ENCODE data around the gene DFFB.

The DFFB gene

GRCh38 chr1:3836421-3836820 lies 20.9 kb upstream of the DFFB start:
- Histone ChIP-seq H3K4me1 (ENCODE audit: insufficient read depth, low read length, poor library complexity, severe bottlenecking) (no peaks in the 10 kb centered on the region), H3F3A (ENCODE audit: low read depth) (no peaks in the 10 kb centered on the region), H3K4me2 (ENCODE audit: low read depth, low read length, poor library complexity, severe bottlenecking) (no peak overlapping the region), H3K9me3 (ENCODE audit: insufficient read depth, low read depth, low read length) (no peaks in the 10 kb centered on the region), H2AFZ (ENCODE audit: low read length) (no peak overlapping the region), H3K36me3 (ENCODE audit: insufficient read depth, low read length) (peaks cover 10% of the 10 kb centered on the region; the same call in 1 of the 2 replicates), H3K9ac (ENCODE audit: low read depth, low read length, poor library complexity, severe bottlenecking) (no peak overlapping the region), H3K9me2 (replicated peaks; ENCODE audit: low read depth, low read length) (no peaks in the 10 kb centered on the region), H3K27me3 (ENCODE audit: insufficient read depth, low read length, poor library complexity, severe bottlenecking) (no peaks in the 10 kb centered on the region), H4K20me1 (ENCODE audit: insufficient read depth, low read length, poor library complexity, severe bottlenecking) (no peaks in the 10 kb centered on the region), H3K4me3 (ENCODE audit: low read length, poor library complexity, severe bottlenecking) (no peak overlapping the region), H3K79me2 (ENCODE audit: insufficient read depth, low read length) (no peaks in the 10 kb centered on the region)
- TF ChIP-seq CTCF (conservative IDR thresholded peaks at IDR 0.05; ENCODE audit: low read length), result no peak
- TF ChIP-seq EZH2phosphoT487 (IDR thresholded peaks at IDR 0.05; ENCODE audit: borderline replicate concordance), result no peak

GRCh38 chr1:3837200-3837599 lies 20.1 kb upstream of the DFFB start:
- TF ChIP-seq CTCF (conservative IDR thresholded peaks at IDR 0.05; ENCODE audit: low read length), result no peak
- no peak for TF ChIP-seq EZH2phosphoT487 (IDR thresholded peaks at IDR 0.05; ENCODE audit: borderline replicate concordance)
- peaks cover 10% of the 10 kb centered on the region; the same call in 1 of the 2 replicates for H3K36me3 ChIP-seq (ENCODE audit: insufficient read depth, low read length)
- no peaks in the 10 kb centered on the region for H3K79me2 ChIP-seq (ENCODE audit: insufficient read depth, low read length)
- H3K9ac ChIP-seq (ENCODE audit: low read depth, low read length, poor library complexity, severe bottlenecking), result no peak overlapping the region
- no peaks in the 10 kb centered on the region for H3K27me3 ChIP-seq (ENCODE audit: insufficient read depth, low read length, poor library complexity, severe bottlenecking)
- no peak overlapping the region for H2AFZ ChIP-seq (ENCODE audit: low read length)
- no peaks in the 10 kb centered on the region for H4K20me1 ChIP-seq (ENCODE audit: insufficient read depth, low read length, poor library complexity, severe bottlenecking)
- no peak overlapping the region for H3K4me3 ChIP-seq (ENCODE audit: low read length, poor library complexity, severe bottlenecking)
- no peaks in the 10 kb centered on the region for H3K4me1 ChIP-seq (ENCODE audit: insufficient read depth, low read length, poor library complexity, severe bottlenecking)
- H3K9me2 ChIP-seq (replicated peaks; ENCODE audit: low read depth, low read length), result no peaks in the 10 kb centered on the region
- H3F3A ChIP-seq (ENCODE audit: low read depth), result no peaks in the 10 kb centered on the region
- no peak overlapping the region for H3K4me2 ChIP-seq (ENCODE audit: low read depth, low read length, poor library complexity, severe bottlenecking)
- H3K9me3 ChIP-seq (ENCODE audit: insufficient read depth, low read depth, low read length), result no peaks in the 10 kb centered on the region

- Histone ChIP-seq H3K36me3 (ENCODE audit: insufficient read depth, low read length) (peaks cover 10% of the 10 kb centered on the region; the same call in 1 of the 2 replicates), H3F3A (ENCODE audit: low read depth) (no peaks in the 10 kb centered on the region), H3K4me3 (ENCODE audit: low read length, poor library complexity, severe bottlenecking) (no peak overlapping the region), H3K9me2 (replicated peaks; ENCODE audit: low read depth, low read length) (no peaks in the 10 kb centered on the region), H3K27me3 (ENCODE audit: insufficient read depth, low read length, poor library complexity, severe bottlenecking) (no peaks in the 10 kb centered on the region), H3K9ac (ENCODE audit: low read depth, low read length, poor library complexity, severe bottlenecking) (no peak overlapping the region), H2AFZ (ENCODE audit: low read length) (no peak overlapping the region), H3K4me1 (ENCODE audit: insufficient read depth, low read length, poor library complexity, severe bottlenecking) (no peaks in the 10 kb centered on the region), H3K4me2 (ENCODE audit: low read depth, low read length, poor library complexity, severe bottlenecking) (no peak overlapping the region), H3K79me2 (ENCODE audit: insufficient read depth, low read length) (no peaks in the 10 kb centered on the region), H3K9me3 (ENCODE audit: insufficient read depth, low read depth, low read length) (no peaks in the 10 kb centered on the region), H4K20me1 (ENCODE audit: insufficient read depth, low read length, poor library complexity, severe bottlenecking) (no peaks in the 10 kb centered on the region)
- TF ChIP-seq CTCF (conservative IDR thresholded peaks at IDR 0.05; ENCODE audit: low read length) (no peak), EZH2phosphoT487 (IDR thresholded peaks at IDR 0.05; ENCODE audit: borderline replicate concordance) (no peak)
Measured at GRCh38 chr1:3837685-3838084, 19.6 kb upstream of the DFFB start.
